Stimulated activated CD4-positive, alpha-beta T cell treated with anti-CD3 and anti-CD28 coated beads, TNF-alpha, amount 100 ng/mL, for 4 hours (primary cell): ENCODE measurements around the gene LAMB4.

Source experiments
- DNase-seq, 3 experiments: peaks; one replicate each; pipeline ENCODE4 v3.0.0-alpha.2; 2020; ENCODE audit warnings: low read depth in 3 of 3

Gene LAMB4

DNA sequence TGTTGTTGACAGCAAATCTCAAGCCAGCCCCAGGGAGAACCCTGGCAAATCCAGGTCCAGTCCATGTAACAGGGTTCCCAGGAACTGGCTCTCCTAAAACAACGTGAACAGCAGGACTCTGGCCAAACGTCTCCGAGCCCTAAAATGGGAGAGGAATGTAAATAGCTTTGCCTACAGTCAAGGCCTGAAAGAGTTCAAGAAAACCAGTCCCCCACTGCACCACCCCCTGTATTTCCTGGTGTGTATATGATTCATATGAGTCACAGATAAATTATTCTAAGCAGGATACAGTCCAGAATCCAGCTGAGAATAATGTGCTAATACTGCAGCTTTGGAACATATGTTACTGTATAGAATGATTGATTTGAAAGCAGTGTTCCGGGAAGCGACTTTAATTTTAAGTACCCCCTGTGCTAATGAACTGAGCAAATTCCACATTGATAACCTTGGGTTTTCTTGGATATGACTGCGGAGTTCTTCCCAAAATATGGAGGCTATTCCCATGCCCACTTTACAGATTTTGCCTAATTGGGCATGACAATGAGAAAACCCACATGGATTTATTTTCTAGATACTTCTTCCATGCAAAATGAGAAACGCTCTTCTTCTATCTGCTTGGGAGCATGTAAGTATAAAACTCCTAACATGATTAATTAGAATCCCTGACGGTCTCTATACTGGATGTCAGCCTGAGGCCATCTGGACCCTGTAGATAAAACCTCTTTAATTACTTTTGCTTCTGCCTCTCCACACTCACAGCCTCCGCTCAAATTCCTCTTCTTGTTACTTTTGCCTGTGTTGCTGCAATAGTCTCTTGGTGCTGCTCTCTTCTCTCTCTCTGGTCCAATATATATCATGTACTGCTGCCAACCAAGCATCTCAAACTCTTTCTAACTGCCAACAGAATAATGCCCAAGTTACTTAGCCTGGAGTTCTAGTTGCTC lies 50.2 kb downstream of the LAMB4 start:
- no peak for DNase-seq

GRCh38 chr7:108079276-108079647 lies 50.9 kb downstream of the LAMB4 start:
- DNase-seq = no peak

- no peak for DNase-seq
These were observed 51.5 kb downstream of the LAMB4 start for GRCh38 chr7:108078691-108079090.

GRCh38 chr7:108078211-108078673 lies 51.9 kb downstream of the LAMB4 start:
- DNase-seq = no peak

DNA sequence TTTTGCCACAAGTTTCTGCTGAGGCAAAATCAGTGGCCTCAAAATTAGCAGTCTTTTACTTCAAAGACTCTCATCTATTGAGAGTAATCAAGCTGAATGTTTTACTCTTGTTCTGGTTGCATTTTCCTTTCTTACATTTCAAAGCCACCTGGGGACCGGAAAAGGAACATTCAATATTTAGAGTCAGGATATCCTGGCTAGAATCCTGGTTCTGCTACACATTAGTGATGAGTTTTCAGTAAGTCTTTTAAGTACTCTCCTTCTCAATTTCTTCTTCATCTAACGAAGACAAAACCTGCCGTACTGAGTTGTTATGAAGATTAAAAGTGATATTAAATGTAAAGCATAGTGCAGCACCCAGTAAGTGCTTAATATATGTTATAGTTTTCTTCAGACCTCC lies 52.5 kb downstream of the LAMB4 start:
- no peak for DNase-seq

- DNase-seq = no peak
These were observed 54.0 kb downstream of the LAMB4 start for GRCh38 chr7:108076156-108076555.

GRCh38 chr7:108073305-108074070 lies 56.7 kb downstream of the LAMB4 start:
- no peak for DNase-seq

DNA sequence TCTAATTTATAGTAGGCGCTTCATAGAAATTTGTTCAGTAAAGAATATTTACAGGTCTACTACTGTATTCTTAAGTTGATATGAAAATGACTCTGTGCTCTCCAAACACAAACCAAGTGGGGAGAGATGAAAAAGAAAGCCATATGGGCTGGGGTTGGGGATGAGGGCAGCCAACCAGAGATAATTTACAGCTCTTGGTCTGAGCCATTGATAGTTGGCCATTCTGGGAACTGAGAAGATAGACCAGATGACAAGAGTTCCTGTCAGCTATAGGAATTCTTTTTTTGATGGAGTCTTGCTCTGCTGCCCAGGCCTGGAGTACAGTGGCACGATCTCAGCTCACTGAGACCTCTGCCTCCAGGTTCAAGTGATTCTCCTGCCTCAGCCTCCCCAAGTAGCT lies 57.4 kb downstream of the LAMB4 start:
- no peak for DNase-seq

DNA sequence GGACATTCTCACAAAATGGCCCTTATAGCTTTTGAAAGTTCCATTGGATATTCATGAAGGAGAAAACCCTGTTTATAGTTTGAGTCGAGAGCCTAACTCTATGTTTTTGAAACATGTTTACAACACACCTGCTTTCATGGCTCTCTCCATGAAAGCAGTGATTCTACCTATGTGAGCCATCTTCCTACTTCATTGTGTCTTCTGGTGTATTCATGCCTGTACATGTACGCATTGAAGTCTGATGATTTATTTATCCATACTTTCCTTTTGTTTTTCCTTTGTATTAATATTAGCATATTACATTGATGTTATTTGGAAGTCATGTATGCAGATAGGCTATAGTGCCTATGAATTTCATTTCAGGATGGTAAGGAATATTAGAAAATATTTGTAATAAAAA lies 58.0 kb downstream of the LAMB4 start:
- no peak for DNase-seq

DNA sequence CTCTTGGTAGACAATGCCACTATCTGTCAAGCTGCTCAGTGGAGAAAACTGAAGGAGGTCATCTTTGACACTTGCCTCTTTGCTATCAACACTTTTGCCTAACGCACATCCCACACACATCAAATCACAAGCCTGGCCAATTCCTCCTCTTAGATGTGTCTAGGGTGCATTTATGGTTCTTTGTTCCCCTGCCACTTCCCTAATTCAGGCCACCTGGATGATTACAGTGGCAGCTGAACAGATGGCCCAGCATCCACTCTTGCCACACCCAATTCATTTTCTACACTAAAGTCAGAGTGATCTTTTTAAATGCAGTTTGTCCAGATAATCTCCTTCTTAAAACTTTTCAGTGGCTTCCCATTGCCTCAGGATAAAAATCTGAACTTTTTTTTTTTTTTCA lies 58.6 kb downstream of the LAMB4 start:
- DNase-seq = no peak

- DNase-seq = no peak
These were observed 60.5 kb downstream of the LAMB4 start for GRCh38 chr7:108069646-108070045.

DNA sequence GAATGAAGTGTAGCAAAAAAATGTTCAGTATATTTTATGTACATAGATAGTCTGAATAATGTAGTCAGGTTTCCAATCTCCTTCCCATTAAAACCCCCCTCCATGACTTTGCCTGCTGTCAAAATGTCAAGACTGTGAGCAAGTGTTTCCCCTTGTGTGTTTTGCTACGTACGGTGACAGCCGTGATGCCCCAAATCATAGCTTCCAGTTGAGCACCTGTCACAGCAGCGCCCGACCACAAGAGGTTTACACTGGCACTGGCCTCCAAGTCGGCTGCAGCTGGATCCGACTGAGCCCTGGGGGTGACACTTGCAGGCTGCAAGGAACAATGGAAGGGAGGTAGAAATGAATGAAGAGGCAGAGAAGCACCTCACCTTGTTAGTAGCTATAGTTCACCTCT lies 62.3 kb downstream of the LAMB4 start:
- no peak for DNase-seq

DNA sequence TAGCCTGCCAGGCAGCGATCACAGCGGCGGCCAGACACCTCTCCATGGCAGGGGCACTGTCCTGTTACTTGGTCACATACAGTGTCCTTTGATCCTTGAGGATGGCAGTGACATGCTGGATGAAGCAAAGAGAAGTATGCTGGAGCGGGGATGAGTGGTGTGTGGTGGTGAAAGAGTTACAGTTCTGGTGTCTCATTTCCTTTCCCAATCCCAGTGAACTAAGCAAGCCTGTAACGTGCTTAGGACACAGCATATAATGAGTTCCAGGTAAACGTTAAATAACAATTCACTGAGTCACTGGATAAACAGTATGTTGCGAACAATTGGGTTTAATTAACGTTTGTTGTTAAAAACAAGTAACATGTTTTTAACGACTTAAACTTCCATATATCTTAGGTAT lies 63.7 kb downstream of the LAMB4 start:
- DNase-seq = no peak

GRCh38 chr7:108063520-108063933 lies 66.6 kb downstream of the LAMB4 start:
- DNase-seq = no peak

DNA sequence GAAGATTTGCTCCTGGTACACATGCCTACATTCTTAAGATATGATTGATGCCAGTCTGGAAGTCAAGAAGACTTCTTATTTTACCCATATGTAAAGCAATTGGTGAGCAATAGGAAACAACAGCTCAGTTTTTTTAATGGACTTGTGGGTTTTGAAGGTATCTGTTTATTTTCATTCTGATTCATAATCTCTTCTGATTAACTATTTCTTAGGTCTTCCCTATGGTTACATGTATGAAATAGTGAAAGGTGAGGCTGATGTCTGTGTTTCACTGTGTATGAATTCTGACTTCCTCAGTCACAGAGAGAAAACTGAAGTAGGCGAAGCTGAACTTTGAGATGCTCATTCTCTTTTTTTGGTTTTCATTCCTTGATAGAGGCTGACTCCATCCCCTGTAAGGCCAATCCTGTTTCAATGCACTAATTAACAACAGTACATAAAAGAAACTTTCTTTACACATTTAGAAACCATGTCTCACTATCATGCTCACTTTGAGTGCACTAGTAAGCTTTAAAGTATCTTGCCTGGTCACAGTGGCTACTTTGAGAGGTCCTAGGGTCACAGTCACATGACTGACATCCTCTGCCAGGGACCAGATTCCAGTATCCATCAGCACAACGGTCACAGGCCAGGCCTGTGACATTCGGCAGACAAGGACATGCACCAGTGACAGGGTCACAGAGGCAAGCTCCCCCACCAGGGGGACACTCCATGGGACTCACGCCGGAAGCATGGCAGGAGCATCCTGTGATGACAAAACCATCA lies 67.7 kb downstream of the LAMB4 start:
- no peak for DNase-seq

DNA sequence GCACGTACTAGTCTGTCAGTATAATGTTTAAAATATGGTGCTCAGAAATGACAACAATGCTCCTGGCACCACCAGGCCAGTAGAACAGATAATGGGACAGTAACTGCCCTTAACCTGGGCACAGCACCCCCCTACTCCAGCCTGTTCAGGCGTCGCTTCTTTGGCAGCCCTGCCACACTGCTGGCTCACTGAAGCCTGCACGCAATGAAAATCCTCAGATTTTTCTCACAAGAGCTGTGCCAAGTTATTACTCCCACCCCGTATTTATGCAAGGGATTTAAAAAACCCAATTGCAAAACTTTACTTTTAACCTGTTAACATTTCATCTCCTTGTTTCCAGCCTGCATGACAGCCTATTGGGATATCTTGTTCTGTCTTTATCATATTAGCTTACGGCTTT lies 70.6 kb downstream of the LAMB4 start:
- no peak for DNase-seq

GRCh38 chr7:108057951-108058481 lies 72.1 kb downstream of the LAMB4 start:
- DNase-seq = no peak

DNA sequence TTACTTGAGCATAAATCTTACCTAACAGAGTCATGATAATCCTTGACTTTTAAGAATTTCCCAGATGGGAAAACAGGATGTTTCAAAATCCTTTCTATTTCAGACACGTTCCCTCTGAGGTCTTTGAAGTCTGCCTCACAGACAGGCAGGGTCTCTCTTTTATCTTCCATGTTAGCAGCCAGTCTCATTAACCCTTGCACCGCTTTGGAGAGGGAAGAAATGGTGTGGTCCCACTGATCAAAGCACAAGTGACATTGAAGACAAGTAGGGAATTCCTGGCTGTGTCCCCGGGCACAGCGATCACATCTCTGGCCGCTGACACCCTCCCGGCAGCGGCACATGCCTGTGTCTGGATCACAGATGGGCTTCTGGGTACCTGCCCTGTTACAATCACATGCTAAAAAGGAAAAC lies 74.5 kb downstream of the LAMB4 start:
- DNase-seq = no peak

DNA sequence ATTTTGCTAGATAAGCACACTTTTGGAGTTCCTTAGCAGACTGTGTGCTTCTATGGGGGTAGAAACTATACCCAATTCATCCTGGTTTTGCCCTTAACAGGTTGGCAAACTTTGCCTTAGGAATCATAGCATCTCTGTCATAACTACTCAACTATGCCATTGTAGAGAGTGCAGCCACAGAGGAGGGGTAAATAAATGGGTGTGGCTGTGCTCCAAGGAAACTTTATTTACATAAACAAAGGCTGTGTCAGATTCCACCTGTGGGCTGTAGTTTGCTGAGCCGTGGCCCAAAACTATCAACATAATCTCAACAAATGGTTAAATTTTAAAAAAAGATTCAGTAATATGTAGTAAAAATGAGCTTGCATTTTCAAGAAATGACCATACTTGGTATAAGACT lies 75.6 kb downstream of the LAMB4 start:
- no peak for DNase-seq

DNA sequence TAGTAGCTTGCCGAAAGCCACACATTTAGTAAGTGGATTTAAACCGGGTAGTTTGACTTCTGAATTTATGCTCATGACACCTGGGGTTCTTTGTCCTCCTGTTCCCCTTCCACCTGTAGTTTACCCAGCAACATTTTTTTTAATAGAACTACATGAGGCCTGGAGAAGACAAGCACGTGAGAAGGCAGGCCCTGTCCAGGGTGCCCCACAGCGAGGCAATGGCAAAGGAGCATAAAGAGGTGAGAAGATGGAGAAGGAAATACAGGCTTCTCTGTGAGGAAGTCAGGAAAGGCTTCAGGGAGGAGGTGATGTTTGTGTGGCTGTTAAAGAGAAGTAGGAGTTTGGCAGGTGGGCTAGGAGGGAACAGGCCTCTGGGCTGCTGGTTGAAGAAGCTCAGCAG lies 76.9 kb downstream of the LAMB4 start:
- no peak for DNase-seq

GRCh38 chr7:108051454-108051853 lies 78.7 kb downstream of the LAMB4 start:
- no peak for DNase-seq

- no peak for DNase-seq
These were observed 80.2 kb downstream of the LAMB4 start for GRCh38 chr7:108049962-108050361.
